IMR-90 (cell line): ENCODE measurements around the gene AMFR. TPM values are rescaled to one million over a fixed set of nuclear protein-coding genes. Genes with fewer than 3 reads are reported as not detected.

Source experiments
- ATAC-seq: fragments of 200-7000 bp; cut with Tn5 transposase; 2 replicates; pipeline ENCODE4 v1.9.1; 2020; ENCODE audit warnings: low read depth, mild to moderate bottlenecking, moderate library complexity
- BruUV-seq: library from RNA; stranded (reverse); fragments of 400-500 nt; replicated peaks from 2 replicates; lab custom pipeline; 2021; lab: Mats Ljungman, UMichigan
- CTCF ChIA-PET: fragments of 300-600 bp; formaldehyde crosslinking; extraction: SDS; loops from one replicate; lab custom pipeline; 2021; ENCODE audit warnings: antibody characterized with exemption; lab: Yijun Ruan, JAX
- POLR2A ChIA-PET: fragments of 300-600 bp; sonication (Branson Sonifier 250); formaldehyde crosslinking; loops from one replicate; lab custom pipeline; 2022; ENCODE audit warnings: antibody characterized with exemption; ENCODE audit not compliant: unreplicated experiment; lab: Charles Lee
- DNase-seq: peaks from one replicate; pipeline ENCODE4 v3.0.0; 2013
- H2AFZ ChIP-seq: replicated peaks from 2 replicates; pipeline ENCODE3; 2013; ENCODE audit warnings: low read length, mild to moderate bottlenecking; ENCODE audit not compliant: poor library complexity
- H2AK5ac ChIP-seq: 2 replicates; pipeline ENCODE4 v1.6.1; 2013; ENCODE audit warnings: low read depth, low read length, inconsistent platforms
- H2AK9ac ChIP-seq: replicated peaks from 2 replicates; pipeline ENCODE3; 2013; ENCODE audit warnings: mild to moderate bottlenecking, low read depth, low read length, moderate library complexity; ENCODE audit not compliant: poor library complexity
- H2BK120ac ChIP-seq: 2 replicates; pipeline ENCODE4 v1.6.1; 2013; ENCODE audit warnings: low read depth, low read length, inconsistent platforms
- H2BK15ac ChIP-seq: 3 replicates; pipeline ENCODE4 v1.6.1; 2013; ENCODE audit warnings: low read depth, low read length, inconsistent platforms
- H2BK20ac ChIP-seq: 2 replicates; pipeline ENCODE4 v1.6.1; 2013; ENCODE audit warnings: low read depth, mild to moderate bottlenecking, inconsistent platforms, low read length, moderate library complexity
- H2BK5ac ChIP-seq: 2 replicates; pipeline ENCODE4 v1.6.1; 2013; ENCODE audit warnings: mild to moderate bottlenecking, low read depth, low read length, inconsistent platforms; ENCODE audit not compliant: poor library complexity, severe bottlenecking
- H3K14ac ChIP-seq: replicated peaks from 2 replicates; pipeline ENCODE4 v1.6.1; 2013; ENCODE audit warnings: low read depth, low read length, inconsistent platforms
- H3K18ac ChIP-seq: 2 replicates; pipeline ENCODE4 v1.6.1; 2013; ENCODE audit warnings: low read depth, low read length, control low read depth
- H3K23ac ChIP-seq: 2 replicates; pipeline ENCODE4 v1.6.1; 2013; ENCODE audit warnings: low read depth, low read length, inconsistent platforms
- H3K27ac ChIP-seq: 2 replicates; pipeline ENCODE4 v1.5.1; 2013; ENCODE audit warnings: mild to moderate bottlenecking, control low read depth, low read length; ENCODE audit not compliant: insufficient read depth
- H3K27me3 ChIP-seq: 2 replicates; pipeline ENCODE4 v1.6.1; 2013; ENCODE audit warnings: low read length; ENCODE audit not compliant: control insufficient read depth, insufficient read depth
- H3K36me3 ChIP-seq: 2 replicates; pipeline ENCODE4 v1.6.1; 2013; ENCODE audit warnings: low read length, mixed read lengths; ENCODE audit not compliant: control insufficient read depth, insufficient read depth
- H3K4ac ChIP-seq: 2 replicates; pipeline ENCODE4 v1.6.1; 2013; ENCODE audit warnings: low read depth, low read length, inconsistent platforms
- H3K4me1 ChIP-seq: 2 replicates; pipeline ENCODE4 v1.6.1; 2013; ENCODE audit warnings: low read length, mixed read lengths; ENCODE audit not compliant: control insufficient read depth, insufficient read depth
- H3K4me2 ChIP-seq: 2 replicates; pipeline ENCODE4 v1.6.1; 2013; ENCODE audit warnings: low read depth, mild to moderate bottlenecking, control low read depth, low read length, moderate library complexity
- H3K4me3 ChIP-seq: 2 replicates; pipeline ENCODE4 v1.5.1; 2013; ENCODE audit warnings: low read depth, mild to moderate bottlenecking, control low read depth, low read length, moderate library complexity; ENCODE audit not compliant: insufficient read depth
- H3K56ac ChIP-seq: 2 replicates; pipeline ENCODE4 v1.6.1; 2013; ENCODE audit warnings: low read length, inconsistent platforms; ENCODE audit not compliant: insufficient read depth; ENCODE audit errors: extremely low read depth
- H3K79me1 ChIP-seq, 2 experiments: 2 replicates each; pipeline ENCODE4 v1.6.1; 2013; ENCODE audit warnings: low read length in 2 of 2, inconsistent platforms in 1 of 2, low read depth in 1 of 2
- H3K9ac ChIP-seq: 2 replicates; pipeline ENCODE4 v1.6.1; 2013; ENCODE audit warnings: low read depth, low read length, control low read depth
- H3K9me1 ChIP-seq: 2 replicates; pipeline ENCODE4 v1.6.1; 2013; ENCODE audit warnings: low read length, inconsistent platforms; ENCODE audit not compliant: insufficient read depth
- H3K9me3 ChIP-seq: 2 replicates; pipeline ENCODE4 v1.6.1; 2013; ENCODE audit warnings: low read length; ENCODE audit not compliant: control insufficient read depth, insufficient read depth
- H4K20me1 ChIP-seq: 2 replicates; pipeline ENCODE4 v1.6.1; 2013; ENCODE audit warnings: low read length, inconsistent platforms; ENCODE audit not compliant: insufficient read depth
- H4K5ac ChIP-seq: 2 replicates; pipeline ENCODE4 v1.6.1; 2013; ENCODE audit warnings: mild to moderate bottlenecking, low read depth, low read length, control low read depth
- H4K8ac ChIP-seq, 2 experiments: 2 replicates each; pipeline ENCODE4 v1.6.1; 2013; ENCODE audit warnings: low read depth in 2 of 2, low read length in 2 of 2, control low read depth in 1 of 2, inconsistent platforms in 1 of 2
- H4K91ac ChIP-seq: 2 replicates; pipeline ENCODE4 v1.6.1; 2013; ENCODE audit warnings: low read depth, low read length, inconsistent platforms; ENCODE audit not compliant: insufficient read depth
- CEBPB ChIP-seq: IDR thresholded peaks from 2 replicates; pipeline ENCODE4 v1.6.1; 2012; ENCODE audit warnings: low read depth, low read length, improper control_type of control experiment
- CTCF ChIP-seq: conservative IDR thresholded peaks from 2 replicates; pipeline ENCODE4 v1.5.1; 2012; ENCODE audit warnings: mild to moderate bottlenecking, low read depth, low read length, improper control_type of control experiment
- FOS ChIP-seq: fragments of 150-350 bp; IDR thresholded peaks from 2 replicates; pipeline ENCODE4 v1.6.1; 2016; ENCODE audit warnings: low read depth, low read length
- MAFK ChIP-seq: IDR thresholded peaks from 2 replicates; pipeline ENCODE4 v1.6.1; 2012; ENCODE audit warnings: low read depth, low read length, improper control_type of control experiment
- MAZ ChIP-seq: IDR thresholded peaks from 2 replicates; pipeline ENCODE4 v1.6.1; 2012; ENCODE audit warnings: low read depth, mild to moderate bottlenecking, low read length, improper control_type of control experiment, moderate library complexity, borderline replicate concordance
- MXI1 ChIP-seq: IDR thresholded peaks from 2 replicates; pipeline ENCODE4 v1.6.1; 2012; ENCODE audit warnings: low read depth, mild to moderate bottlenecking, low read length, moderate library complexity, borderline replicate concordance
- POLR2A ChIP-seq: IDR thresholded peaks from 2 replicates; pipeline ENCODE4 v1.6.1; 2012; ENCODE audit warnings: mild to moderate bottlenecking, low read depth, low read length
- whole genome bisulfite sequencing, 2 experiments: methylation state at CpG; one replicate each; pipeline versions ENCODE4 v1.1.5 to v1.1.7; 2013; ENCODE audit warnings: missing lambda C conversion rate in 2 of 2; ENCODE audit not compliant: insufficient read length in 1 of 2; ENCODE audit errors: extremely low coverage in 2 of 2; 5-methylcytosine and 5-hydroxymethylcytosine counted together
- dilution Hi-C: fragments of 300-500 bp; cut with HindIII; formaldehyde crosslinking; loops from one replicate; pipeline ENCODE4 v1.14.3; 2018; ENCODE audit warnings: low sequenced_read_pairs; ENCODE audit not compliant: unreplicated experiment
- in situ Hi-C: fragments of 300-500 bp; cut with MboI; formaldehyde crosslinking; loops from 3 replicates; pipeline ENCODE4 v1.14.3; 2019; ENCODE audit warnings: low sequenced_read_pairs, inconsistent platforms, mixed read lengths
- intact Hi-C: fragments of 100-400 bp; cut with micrococcal nuclease; formaldehyde crosslinking; loops from 2 replicates; pipeline ENCODE4 v1.10.0; 2022
- polyA plus RNA-seq, 3 experiments: library from polyadenylated mRNA; depleted of rRNA; stranded (reverse); fragments of >200 nt; gene quantifications; 2 replicates each; pipeline ENCODE4 v1.2.3, GENCODE V29; 2012; ENCODE audit warnings: low replicate concordance in 1 of 3
- total RNA-seq: library from RNA; depleted of rRNA; stranded (reverse); fragments of >200 nt; gene quantifications from 2 replicates; pipeline ENCODE4 v1.2.3, GENCODE V29; 2012

The AMFR gene
- total and polyA plus RNA-seq, 2 of the 4 experiments (the other 2 are of a cell fraction), result 60.7 to 216 TPM

- ATAC-seq, result peak; percentile 98
- POLR2A ChIA-PET, result no interaction called here
- 0% methylated on average over 40 of the region's 56 CpGs; no CpG with 5 or more reads in 1 of the 2 experiments for WGBS, 2 experiments
These were observed 25.8 kb upstream of the AMFR start, which contains the start of the genes NUDT21 and OGFOD1 for GRCh38 chr16:56450986-56451752. Gene NUDT21 (minus strand): TSS chr16:56451332. CDS start chr16:56451202, 130 bp downstream. Gene OGFOD1 (plus strand): TSS chr16:56451554. CDS start chr16:56451613, 59 bp downstream.

More at GRCh38 chr16:56450986-56451752, 25.8 kb upstream of the AMFR start, which contains the start of the genes NUDT21 and OGFOD1:
- Histone ChIP-seq H4K91ac (peak within 1 kb of the TSS; percentile 40), H3K27me3 (no peaks in the 10 kb centered on the region), H3K9me1 (no peaks in the 10 kb centered on the region), H3K23ac (peak within 1 kb of the TSS; percentile 75), H3K4me1 (peaks cover 2% of the 10 kb centered on the region; the same call in 1 of the 2 replicates), H3K4me3 (peak within 1 kb of the TSS; percentile 77), H2BK5ac (peak within 1 kb of the TSS; percentile 57), H2BK15ac (no peak within 1 kb of the TSS), H3K4me2 (peak within 1 kb of the TSS; percentile 99), H3K27ac (peak within 1 kb of the TSS; percentile 83), H3K14ac (peak within 1 kb of the TSS; percentile 47), H2AK5ac (peak within 1 kb of the TSS; percentile 5), H3K4ac (peak within 1 kb of the TSS; percentile 77), H2BK20ac (no peak within 1 kb of the TSS), H3K36me3 (no peaks in the 10 kb centered on the region; the same call in 1 of the 2 replicates), H4K8ac (peak within 1 kb of the TSS; percentile 44 to 81; a peak in 3 of 4 replicates), H3K56ac (peak within 1 kb of the TSS; percentile 59), H2AFZ (peak within 1 kb of the TSS; percentile 91), H2BK120ac (no peak within 1 kb of the TSS), H3K18ac (no peak within 1 kb of the TSS), H4K20me1 (peaks cover 13% of the 10 kb centered on the region; the same call in 1 of the 2 replicates), H2AK9ac (peak within 1 kb of the TSS; percentile 89), H3K9me3 (no peaks in the 10 kb centered on the region), H3K9ac (peak within 1 kb of the TSS; percentile 85), H4K5ac (peak within 1 kb of the TSS; percentile 68), H3K79me1 (peaks cover 17 to 47% of the 10 kb centered on the region in 2 experiments)
- TF ChIP-seq CEBPB (peak; percentile 56), POLR2A (peak; percentile 81), MXI1 (peak; percentile 77; the same call in 1 of the 2 replicates), MAFK (no peak), MAZ (no peak), FOS (0 out of 2 replicates have a peak, but pooled peaks have one; percentile 13), CTCF (no peak)
- in situ Hi-C loops, result no loop called here
- DNase-seq, result peak; percentile 98
- CTCF ChIA-PET, result interaction anchor here (1.0 kb wide), 2 partner anchors 19 to 149 kb away, joined by 3 read pairs; no protein-coding TSS in a partner anchor
- intact Hi-C loops, result loop anchor here (5.0 kb wide), 1 partner anchor 251 kb away; no protein-coding TSS in a partner anchor
- dilution Hi-C loops, result no loop called here
- TSS peak; percentile 58 for BruUV-seq
